Kidney (tissue), 14 donors: ENCODE measurements around the gene CCR6. TPM values are rescaled to one million over a fixed set of nuclear protein-coding genes. Genes with fewer than 3 reads are reported as not detected.

Experiments
- DNase-seq, 5 donors: peaks; one replicate each; pipeline ENCODE4 v3.0.0-alpha.2; 2013 to 2020
- FAIRE-seq: peaks from 2 replicates; lab custom pipeline; 2012; peaks lifted over from hg19 to GRCh38; lab: Jason Lieb, UNC
- H3K27ac ChIP-seq, 2 donors: one replicate each; pipeline ENCODE4 v1.7.0; 2013; ENCODE audit warnings: low read depth in 2 of 2, low read length in 2 of 2, inconsistent platforms in 1 of 2
- H3K27me3 ChIP-seq: one replicate; pipeline ENCODE4 v1.7.1; 2013; ENCODE audit warnings: low read length, inconsistent platforms; ENCODE audit not compliant: control insufficient read depth, insufficient read depth
- H3K36me3 ChIP-seq, 3 donors: one replicate each; pipeline versions ENCODE4 v1.7.0 to v1.7.1; 2013; ENCODE audit warnings: low read length in 3 of 3, control low read depth in 1 of 3, inconsistent platforms in 1 of 3; ENCODE audit not compliant: insufficient read depth in 3 of 3, control insufficient read depth in 2 of 3
- H3K4me1 ChIP-seq, 3 donors: one replicate each; pipeline versions ENCODE4 v1.7.0 to v1.7.1; 2013; ENCODE audit warnings: low read length in 3 of 3, inconsistent platforms in 1 of 3, low read depth in 1 of 3; ENCODE audit not compliant: control insufficient read depth in 2 of 3, insufficient read depth in 2 of 3
- H3K4me3 ChIP-seq, 3 donors: one replicate each; pipeline versions ENCODE4 v1.7.0 to v1.8.1; 2013; ENCODE audit warnings: low read length in 3 of 3, control low read depth in 1 of 3, inconsistent platforms in 1 of 3
- H3K9ac ChIP-seq, 3 donors: one replicate each; pipeline versions ENCODE4 v1.7.0 to v1.7.1; 2013; ENCODE audit warnings: low read length in 3 of 3, control low read depth in 1 of 3, inconsistent platforms in 1 of 3
- H3K9me3 ChIP-seq, 3 donors: one replicate each; pipeline versions ENCODE4 v1.7.0 to v1.7.1; 2013; ENCODE audit warnings: low read length in 3 of 3, control low read depth in 1 of 3, inconsistent platforms in 1 of 3; ENCODE audit not compliant: control insufficient read depth in 2 of 3, insufficient read depth in 1 of 3
- intact Hi-C: fragments of 100-400 bp; cut with DNase I; formaldehyde crosslinking; loops from one replicate; pipeline ENCODE4 v1.11.1; 2022
- polyA plus RNA-seq: library from polyadenylated mRNA; stranded (reverse); fragments of 350-450 nt; fragmentation: Illumina TruSeq; extraction: RNeasy Lipid Tissue Mini Kit (QIAGEN cat#74804); gene quantifications from one replicate; pipeline ENCODE4 v1.2.3, GENCODE V29; 2014; ENCODE audit warnings: low read depth, low replicate concordance; ENCODE audit not compliant: insufficient read depth
- total RNA-seq: library from RNA; stranded (reverse); fragmentation: NEBNext Ultra II Directional; extraction: Animal tissue kit (Norgen Biotek cat#: 25700); gene quantifications from one replicate; pipeline ENCODE4 v1.2.1, GENCODE V29; 2021
- TF ChIP-seq, protein P1 (sequence below): IDR thresholded peaks from 3 replicates; pipeline ENCODE4 v1.5.1; 2012; ENCODE audit warnings: mild to moderate bottlenecking, moderate library complexity, borderline replicate concordance; ENCODE audit not compliant: insufficient read depth; ENCODE audit errors: extremely low read depth
- donor health status: control.
- donor health status: control.
- donor health status: control.
- donor health status: control.
- donor health status: control.
- donor health status: DM: yes; HTN: yes; CAD: no.
- donor health status: Normal renal cell carcinoma (clear cell type).

Gene CCR6
- total and polyA plus RNA-seq, 2 donors from 2014 or later = 0.43 to 0.54 TPM

DNA sequence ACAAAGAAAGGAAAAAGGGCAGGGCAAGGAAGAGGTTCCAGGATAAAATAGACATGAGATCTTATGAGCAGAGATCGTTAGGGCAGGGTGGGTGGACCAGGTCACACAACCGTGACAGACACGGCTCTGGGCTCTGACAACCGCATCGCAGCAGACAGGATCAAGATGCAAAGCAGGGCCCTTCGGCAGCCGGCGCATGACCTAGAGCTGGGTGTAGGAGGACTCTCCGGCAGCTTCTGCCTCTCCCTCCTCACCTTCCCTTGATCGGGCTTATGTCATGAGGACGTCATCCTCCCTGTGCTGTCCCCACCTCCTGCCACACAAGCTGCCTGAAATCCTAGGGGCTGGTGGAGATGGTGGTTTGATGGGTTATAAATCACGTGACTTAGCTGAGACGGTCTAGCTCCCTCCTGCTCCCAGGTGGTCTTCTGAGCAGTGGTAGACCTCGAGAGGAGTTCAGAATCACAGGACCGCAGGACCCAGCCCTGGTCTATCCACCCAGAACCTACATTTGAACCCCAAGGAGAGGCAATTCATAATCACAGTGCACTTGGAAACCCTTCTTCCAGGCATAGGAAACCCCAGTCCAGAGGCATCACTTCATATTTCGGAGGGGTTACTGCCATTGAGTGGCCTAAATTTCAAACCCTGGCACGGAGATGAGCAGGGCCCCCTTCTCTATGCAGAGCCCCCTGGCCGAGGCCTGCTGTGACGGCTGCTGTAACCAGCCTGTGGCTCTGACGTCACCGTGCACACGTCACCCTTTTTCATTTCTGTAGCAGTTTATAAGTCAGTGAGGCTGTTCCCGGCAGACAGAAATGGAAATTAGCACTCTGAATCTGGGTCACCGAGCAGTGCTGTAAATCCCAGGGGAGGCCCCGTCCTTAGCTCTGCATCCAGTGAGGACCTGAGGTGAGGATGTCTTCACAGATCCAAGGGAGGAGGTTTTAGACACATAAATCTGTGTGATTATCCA lies 8.7 kb upstream of the CCR6 start:
- TF ChIP-seq, protein P1, sequence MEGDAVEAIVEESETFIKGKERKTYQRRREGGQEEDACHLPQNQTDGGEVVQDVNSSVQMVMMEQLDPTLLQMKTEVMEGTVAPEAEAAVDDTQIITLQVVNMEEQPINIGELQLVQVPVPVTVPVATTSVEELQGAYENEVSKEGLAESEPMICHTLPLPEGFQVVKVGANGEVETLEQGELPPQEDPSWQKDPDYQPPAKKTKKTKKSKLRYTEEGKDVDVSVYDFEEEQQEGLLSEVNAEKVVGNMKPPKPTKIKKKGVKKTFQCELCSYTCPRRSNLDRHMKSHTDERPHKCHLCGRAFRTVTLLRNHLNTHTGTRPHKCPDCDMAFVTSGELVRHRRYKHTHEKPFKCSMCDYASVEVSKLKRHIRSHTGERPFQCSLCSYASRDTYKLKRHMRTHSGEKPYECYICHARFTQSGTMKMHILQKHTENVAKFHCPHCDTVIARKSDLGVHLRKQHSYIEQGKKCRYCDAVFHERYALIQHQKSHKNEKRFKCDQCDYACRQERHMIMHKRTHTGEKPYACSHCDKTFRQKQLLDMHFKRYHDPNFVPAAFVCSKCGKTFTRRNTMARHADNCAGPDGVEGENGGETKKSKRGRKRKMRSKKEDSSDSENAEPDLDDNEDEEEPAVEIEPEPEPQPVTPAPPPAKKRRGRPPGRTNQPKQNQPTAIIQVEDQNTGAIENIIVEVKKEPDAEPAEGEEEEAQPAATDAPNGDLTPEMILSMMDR = no peak
- Histone ChIP-seq H3K4me1 (no peaks in the 10 kb centered on the region), H3K36me3 (no peaks in the 10 kb centered on the region), H3K9ac (no peak overlapping the region), H3K27ac (no peak overlapping the region), H3K9me3 (no peaks in the 10 kb centered on the region), H3K4me3 (no peak overlapping the region), H3K27me3 (no peaks in the 10 kb centered on the region)
- FAIRE-seq = no peak
- intact Hi-C loops = no loop called here
- peak; percentile 52 to 81 (median 64) for DNase-seq

DNA sequence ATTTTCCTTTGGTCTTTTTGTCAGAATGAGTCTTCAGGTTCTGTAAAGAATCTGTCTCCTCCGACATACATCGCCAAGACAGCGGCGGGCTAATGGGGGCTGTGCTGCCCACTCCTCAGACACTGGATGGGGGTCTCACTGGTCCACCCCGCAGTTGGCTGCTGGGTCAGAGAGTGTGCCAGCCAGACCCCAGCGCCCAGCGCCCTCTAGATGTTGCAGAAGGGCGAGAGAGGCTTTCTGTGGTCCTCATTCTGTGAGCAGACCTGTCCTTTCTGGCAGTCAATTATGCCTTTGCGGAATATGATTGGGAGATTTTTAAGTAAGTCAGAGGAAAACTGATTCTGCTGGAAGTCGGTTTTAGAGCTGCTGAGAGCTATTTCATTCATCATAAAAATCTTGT lies 7.8 kb upstream of the CCR6 start:
- DNase-seq (no peak), FAIRE-seq (no peak)
- intact Hi-C loops = no loop called here
- no peaks in the 10 kb centered on the region for H3K27me3 ChIP-seq
- no peak overlapping the region for H3K9ac ChIP-seq
- H3K9me3 ChIP-seq = no peaks in the 10 kb centered on the region
- TF ChIP-seq, protein P1 = no peak
- H3K4me3 ChIP-seq = no peak overlapping the region
- no peak overlapping the region for H3K27ac ChIP-seq
- no peaks in the 10 kb centered on the region for H3K36me3 ChIP-seq
- H3K4me1 ChIP-seq = no peaks in the 10 kb centered on the region

DNA sequence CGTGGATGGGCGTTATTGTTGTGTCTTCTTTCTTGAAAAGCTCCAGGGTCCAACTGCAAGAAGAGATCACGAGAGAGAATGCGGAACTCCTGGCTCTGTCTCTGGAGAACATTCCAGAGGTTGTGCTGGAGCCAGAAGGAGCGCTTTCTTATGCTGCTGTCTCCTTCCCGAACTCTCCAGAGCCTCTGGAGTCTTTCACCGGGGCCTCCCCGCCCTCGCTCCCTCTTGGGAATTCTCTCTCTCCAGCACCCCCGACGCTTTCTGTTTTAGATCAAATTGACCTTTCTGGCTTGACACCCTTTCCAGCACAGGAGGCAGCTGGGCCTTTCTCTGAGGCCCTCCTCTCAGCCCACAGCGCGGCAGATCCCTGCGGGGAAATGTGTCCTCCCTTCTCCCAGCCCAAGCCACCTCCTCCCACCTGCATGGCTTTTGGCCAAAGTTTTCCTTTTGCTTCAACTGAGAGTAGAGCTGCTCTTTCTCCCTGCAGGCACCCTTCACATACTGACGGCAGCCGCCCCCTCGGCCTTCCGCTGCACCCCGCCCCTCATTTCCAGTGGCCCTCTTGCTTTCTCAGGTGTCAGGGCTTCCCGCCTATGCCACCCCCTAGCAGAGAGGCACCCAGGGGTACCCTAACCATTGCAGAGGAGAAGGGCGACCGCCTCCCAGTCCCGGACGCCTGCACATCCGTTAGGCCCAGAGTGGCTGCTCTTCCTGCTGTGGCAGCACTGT lies 6.6 kb upstream of the CCR6 start:
- Histone ChIP-seq H3K27me3 (no peaks in the 10 kb centered on the region), H3K27ac (no peak overlapping the region), H3K9me3 (no peaks in the 10 kb centered on the region), H3K4me1 (peaks cover 0 to 2% (median 0%) of the 10 kb centered on the region in 3 donors), H3K4me3 (no peak overlapping the region), H3K36me3 (no peaks in the 10 kb centered on the region), H3K9ac (no peak overlapping the region)
- intact Hi-C loops = no loop called here
- DNase-seq (peak in 1 of 5 donors; percentile 66), FAIRE-seq (no peak)
- TF ChIP-seq, protein P1 = no peak
